GM18951 (cell line): ENCODE measurements around the gene KDR.

Experiments
- POLR2A ChIP-seq: IDR thresholded peaks from 4 replicates; pipeline ENCODE4 v1.6.1; 2011; ENCODE audit warnings: mild to moderate bottlenecking; ENCODE audit not compliant: insufficient read length, insufficient read depth; ENCODE audit errors: extremely low read depth
- in situ Hi-C: fragments of 300-500 bp; cut with MboI; formaldehyde crosslinking; loops from one replicate; pipeline ENCODE4 v1.12.0; 2022; ENCODE audit warnings: low sequenced_read_pairs, mixed read lengths, inconsistent platforms; ENCODE audit not compliant: unreplicated experiment

KDR gene

DNA sequence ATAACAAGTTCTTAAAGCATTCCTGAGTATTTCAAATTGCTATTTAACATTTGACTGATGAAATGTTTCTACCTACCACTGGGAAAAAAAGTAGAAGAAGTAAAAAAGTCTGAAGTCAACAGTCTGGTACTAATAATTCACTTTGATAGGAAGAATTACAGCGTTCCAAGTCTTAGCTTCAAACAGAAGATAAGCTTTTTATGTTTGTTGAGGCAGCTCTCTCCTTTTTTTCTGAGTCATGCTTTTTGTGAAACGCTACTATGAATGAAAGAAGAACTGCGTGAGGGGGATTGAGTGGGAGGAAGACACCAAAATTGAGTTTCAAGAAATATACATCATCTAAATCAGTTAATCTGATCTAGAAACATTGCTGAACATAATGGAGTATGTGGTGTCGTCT, 13.0 kb upstream of the KDR start:
- in situ Hi-C loops, result no loop called here
- TF ChIP-seq POLR2A, result no peak

DNA sequence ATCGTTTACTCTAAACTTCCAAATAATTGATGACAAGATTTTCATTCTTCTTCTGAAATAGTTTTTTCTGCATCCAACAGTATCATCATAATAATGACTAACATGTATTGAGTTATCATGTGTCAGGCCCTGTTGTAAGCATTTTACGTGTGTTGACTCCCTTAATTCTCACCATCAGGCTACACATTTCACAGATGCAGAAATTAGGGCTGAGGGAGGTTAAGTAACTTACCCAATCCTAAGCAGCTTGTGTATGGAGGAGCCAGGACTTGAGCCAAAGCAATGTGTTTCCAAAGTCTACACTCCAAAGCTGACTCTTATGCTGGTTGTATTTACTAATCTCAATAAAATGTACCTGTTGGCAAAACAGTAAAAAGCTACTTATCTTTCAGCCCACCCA, 11.2 kb upstream of the KDR start:
- no peak for TF ChIP-seq POLR2A
- in situ Hi-C loops, result no loop called here

DNA sequence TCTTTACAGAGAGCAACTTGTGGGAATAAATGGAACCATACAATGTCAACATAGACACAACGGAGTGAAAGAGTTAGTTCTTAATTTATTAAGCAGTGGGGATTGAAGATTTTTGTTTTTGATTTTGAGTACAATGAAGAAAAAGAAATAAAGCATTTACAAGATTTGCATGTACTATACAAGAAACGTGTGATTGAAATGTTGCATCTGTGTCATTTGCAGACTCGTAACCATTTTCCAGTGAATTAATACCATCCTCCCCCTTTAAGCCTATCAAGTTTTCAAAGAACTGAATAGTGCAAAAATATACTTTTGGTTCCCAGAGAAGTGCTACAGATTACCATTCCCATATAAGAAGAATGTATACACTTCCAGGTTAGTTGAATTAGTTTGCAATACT, 8.6 kb upstream of the KDR start:
- no peak for TF ChIP-seq POLR2A
- in situ Hi-C loops, result no loop called here

DNA sequence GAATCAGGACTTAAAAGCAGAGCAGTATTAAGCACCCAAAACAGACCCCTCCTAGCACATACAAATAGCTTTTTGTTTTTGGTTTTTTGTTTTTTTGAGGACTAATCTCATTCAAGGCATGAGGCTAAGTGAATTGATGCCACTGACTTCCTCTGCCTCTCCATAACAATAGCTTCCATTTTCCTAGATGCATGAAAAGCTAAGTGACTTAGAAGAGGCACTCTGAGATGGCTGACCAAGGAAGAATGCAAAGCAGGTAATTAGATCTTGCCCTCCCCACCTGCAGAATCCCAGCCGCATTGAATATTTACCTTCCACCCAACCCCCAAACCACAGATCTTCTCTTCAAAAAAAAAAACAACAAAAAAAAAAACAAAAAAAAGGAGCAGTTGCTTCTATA, 7.4 kb upstream of the KDR start:
- no peak for TF ChIP-seq POLR2A
- in situ Hi-C loops, result no loop called here

DNA sequence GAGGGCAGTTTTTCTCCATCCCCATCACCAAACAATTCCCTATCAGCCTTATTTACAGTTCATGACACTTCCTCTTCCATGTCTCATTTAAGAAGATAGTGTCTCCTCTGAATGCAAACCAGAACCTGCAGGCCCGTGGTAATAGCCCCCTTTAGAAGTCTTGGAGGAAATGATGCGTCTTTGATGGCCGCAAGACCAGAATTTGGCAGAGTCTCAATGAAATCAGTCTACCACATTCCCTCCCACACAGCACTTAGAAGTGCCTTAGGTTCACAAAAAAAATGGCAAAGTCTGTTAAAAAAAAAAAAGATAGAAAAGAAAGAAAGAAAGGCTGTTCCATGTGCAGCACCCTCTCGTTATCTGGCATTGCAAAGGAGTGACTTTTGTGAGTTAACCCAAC, 2.1 kb upstream of the KDR start:
- in situ Hi-C loops, result no loop called here
- TF ChIP-seq POLR2A, result no peak

DNA sequence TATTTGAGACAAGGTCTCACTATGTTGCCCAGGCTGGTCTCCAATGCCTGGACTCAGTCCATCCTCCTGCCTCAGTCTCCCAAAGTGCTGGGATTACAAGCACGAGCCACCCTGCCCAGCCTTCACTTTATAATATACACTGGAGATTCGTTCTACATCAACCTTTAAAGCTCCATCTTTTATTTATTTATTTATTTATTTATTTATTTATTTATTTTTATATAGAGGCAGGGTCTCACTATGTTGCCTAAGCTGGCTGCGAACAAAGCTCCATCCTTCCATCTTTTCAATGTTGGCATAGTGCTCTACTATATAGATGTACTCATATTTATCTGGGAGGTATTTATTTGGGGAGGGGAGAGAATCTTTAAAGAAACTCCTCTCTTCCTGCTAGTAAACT, 1.7 kb upstream of the KDR start:
- no peak for TF ChIP-seq POLR2A
- in situ Hi-C loops, result no loop called here

DNA sequence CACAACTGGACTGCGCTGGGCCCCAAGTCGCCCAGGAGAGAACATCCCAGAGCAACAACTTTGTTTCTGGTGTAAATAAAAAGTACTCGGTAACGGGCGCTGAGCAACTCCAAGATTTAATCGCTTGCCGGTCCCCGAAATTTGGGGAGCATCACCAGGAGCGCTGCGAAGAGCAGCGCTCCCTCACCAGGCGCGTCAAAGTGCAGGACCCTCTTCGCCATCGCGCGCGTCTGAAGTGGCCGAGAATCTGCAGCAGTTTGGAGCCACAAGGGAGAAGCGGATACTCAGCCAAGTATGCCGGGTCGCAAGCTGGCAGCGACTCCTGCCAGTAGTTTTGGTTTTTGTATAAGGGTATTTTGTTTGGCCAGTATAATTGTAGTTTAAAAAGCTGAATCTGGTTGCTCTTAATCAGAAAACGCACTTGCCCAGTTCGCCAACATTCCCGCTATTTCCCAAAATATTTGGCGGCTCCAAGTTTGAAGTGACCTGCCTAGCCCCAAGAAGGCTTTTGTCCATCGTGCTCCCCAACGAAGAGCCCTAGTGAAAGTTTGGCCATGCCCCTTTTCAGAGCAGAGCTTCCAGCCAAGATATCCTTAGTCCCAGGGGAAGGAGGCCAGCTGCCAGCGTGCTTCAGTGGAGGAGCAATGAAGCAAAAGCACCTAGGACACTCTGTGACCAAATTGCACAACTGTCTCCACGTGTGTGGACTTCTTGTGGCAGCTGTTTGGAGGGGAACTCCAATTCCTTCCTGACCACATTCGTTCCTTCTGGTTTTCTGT, 557 bp upstream of the KDR start:
- TF ChIP-seq POLR2A, result no peak
- in situ Hi-C loops, result no loop called here

DNA sequence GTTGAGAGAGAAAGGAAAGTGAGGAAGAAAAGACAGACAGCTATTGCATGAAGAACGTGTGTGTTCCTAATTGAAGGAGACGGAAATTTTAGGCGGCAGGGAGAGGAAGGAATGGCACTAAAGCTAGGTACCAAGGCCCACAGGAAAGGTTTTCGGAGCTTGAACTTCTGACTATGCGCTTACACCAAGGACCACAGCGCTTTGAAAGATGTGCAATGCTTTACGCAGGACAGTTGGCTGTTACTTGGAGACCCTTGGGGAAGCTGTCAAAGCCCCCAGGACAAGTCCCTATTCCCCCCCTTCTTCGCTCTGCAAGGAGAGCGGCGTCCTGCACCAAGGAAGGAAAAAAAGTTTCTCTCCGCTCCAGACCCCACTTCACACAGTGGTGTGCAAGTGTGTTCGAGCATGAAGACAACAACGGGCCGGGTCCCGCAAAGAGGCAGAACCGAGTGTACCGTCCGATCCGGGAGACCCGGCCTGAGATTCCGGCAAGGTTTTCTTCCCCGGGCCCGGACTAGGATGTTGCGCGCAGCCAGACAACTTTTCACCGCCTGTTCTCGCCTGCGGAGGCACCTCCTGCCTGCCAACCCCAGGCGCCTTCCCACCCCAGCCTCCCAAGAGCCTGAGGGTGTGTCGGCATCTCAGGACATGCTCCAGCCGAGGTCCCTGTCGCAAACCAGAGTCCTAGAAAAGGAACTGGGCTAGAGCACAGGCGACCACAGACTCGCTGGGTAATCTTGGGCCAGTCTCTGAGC, 896 bp downstream of the KDR start:
- no peak for TF ChIP-seq POLR2A
- in situ Hi-C loops, result no loop called here

DNA sequence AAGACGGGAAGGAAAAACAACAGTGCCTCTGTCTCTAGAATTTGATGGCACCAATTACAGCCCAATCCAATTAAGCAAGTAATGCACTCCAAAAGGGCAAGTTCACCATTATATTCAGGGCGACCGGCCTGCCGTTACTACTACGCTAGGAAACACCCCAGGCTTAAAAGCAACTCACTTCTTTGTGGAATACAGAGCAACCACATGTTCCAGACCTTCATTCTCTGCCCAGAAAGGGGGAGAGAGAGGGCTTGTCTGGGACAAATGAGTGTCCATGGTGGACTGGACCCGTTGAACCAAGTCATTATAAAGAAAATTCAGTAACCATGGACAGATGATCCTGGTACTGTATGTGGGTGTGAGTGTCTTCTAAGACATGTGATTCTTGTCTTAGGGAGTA, 1.6 kb downstream of the KDR start:
- no peak for TF ChIP-seq POLR2A
- in situ Hi-C loops, result no loop called here

DNA sequence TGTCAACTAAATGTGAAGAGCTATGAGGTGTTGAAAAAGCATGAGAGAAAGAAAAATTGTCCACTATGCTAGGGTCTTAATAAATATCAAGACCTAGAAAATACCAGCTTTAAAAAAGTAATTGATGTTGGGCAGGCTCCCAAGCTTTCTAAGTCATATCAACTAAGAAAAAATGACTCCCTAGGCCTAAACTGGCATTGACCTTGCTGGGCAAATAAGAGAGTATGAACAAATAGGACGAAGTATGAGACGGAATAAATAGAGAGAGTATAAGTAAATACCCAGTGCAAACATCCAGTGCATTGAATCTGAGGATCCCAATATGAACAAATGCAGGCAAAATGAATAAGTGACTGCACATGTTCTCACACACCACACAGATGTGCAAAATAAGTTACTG, 3.2 kb downstream of the KDR start:
- no peak for TF ChIP-seq POLR2A
- in situ Hi-C loops, result no loop called here

DNA sequence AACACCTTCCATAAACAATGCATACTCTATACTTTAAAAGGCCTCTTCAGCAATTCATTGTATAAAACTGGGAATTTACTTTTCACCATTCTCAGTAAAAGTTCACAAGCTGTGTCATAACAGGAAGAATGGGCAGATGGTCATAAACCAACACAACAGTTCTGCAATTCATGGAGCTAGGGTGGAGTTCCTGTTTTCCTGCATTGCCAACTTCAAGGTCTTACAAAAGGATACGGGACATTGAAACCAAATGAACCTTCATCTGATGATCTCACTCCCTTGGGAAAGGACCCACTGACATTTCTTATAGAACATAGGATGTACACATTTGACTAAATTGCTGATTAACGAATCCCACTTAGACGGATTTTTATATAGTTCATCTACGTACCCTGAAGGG, 4.1 kb downstream of the KDR start:
- no peak for TF ChIP-seq POLR2A
- in situ Hi-C loops, result no loop called here

DNA sequence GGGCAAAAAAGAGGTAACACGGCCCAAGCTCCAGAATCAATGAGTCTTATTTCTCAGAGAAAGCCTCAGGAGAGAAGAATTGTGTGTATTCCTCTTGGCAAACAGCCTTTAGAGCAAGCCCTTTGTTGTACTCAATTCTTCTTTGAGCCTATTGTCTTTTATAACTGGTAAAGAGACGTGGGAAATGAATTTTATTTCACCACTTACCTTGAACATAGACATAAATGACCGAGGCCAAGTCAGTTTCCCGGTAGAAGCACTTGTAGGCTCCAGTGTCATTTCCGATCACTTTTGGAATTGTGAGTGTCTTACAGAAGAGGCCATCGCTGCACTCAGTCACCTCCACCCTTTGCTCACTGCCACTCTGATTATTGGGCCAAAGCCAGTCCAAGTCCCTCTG, 7.0 kb downstream of the KDR start:
- TF ChIP-seq POLR2A, result no peak
- in situ Hi-C loops, result no loop called here

DNA sequence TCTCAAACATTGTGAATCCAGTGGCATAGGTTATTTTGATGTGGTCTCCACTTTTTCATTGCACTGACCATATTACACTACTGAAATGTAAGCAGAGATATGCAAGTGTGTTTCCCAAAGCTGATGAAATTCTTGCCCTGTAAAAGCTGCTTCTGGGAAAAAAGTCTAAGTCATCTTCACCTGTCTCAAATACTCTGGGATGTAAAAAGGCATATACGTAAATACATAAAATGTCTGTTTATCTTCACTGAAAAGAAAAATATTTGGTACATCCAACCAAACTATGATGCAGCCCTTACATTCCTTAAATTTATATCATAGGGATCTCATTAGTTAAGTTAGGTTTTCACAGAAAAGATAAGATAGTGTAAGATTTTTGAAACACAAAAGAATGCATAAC, 7.9 kb downstream of the KDR start:
- TF ChIP-seq POLR2A, result no peak
- in situ Hi-C loops, result no loop called here

DNA sequence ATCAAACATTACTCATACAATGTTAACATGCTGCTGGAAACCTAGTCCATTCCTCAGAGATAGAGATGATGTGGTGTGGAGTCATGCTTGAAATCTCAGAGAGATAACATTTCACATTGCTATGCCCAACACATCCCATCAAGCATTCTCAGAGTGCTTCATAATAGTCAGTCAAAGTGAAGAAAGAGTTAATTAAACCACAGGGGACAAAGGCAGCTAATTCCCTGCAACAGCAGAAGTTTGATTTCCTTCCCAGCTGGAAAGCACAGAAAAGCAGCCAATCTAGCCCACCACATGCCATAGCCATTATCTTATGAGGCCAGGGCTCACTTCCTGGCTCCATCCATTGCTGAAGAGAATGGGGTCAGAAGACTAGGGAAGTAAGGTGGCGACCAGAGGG, 8.9 kb downstream of the KDR start:
- in situ Hi-C loops, result no loop called here
- no peak for TF ChIP-seq POLR2A
